NCI-H69 (cell line): ENCODE measurements around the gene KCNG3.

ENCODE experiments used
- DNase-seq: peaks from one replicate; lab custom pipeline; 2025; lab: John Stamatoyannopoulos, UW

The KCNG3 gene, protein sequence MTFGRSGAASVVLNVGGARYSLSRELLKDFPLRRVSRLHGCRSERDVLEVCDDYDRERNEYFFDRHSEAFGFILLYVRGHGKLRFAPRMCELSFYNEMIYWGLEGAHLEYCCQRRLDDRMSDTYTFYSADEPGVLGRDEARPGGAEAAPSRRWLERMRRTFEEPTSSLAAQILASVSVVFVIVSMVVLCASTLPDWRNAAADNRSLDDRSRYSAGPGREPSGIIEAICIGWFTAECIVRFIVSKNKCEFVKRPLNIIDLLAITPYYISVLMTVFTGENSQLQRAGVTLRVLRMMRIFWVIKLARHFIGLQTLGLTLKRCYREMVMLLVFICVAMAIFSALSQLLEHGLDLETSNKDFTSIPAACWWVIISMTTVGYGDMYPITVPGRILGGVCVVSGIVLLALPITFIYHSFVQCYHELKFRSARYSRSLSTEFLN

DNA sequence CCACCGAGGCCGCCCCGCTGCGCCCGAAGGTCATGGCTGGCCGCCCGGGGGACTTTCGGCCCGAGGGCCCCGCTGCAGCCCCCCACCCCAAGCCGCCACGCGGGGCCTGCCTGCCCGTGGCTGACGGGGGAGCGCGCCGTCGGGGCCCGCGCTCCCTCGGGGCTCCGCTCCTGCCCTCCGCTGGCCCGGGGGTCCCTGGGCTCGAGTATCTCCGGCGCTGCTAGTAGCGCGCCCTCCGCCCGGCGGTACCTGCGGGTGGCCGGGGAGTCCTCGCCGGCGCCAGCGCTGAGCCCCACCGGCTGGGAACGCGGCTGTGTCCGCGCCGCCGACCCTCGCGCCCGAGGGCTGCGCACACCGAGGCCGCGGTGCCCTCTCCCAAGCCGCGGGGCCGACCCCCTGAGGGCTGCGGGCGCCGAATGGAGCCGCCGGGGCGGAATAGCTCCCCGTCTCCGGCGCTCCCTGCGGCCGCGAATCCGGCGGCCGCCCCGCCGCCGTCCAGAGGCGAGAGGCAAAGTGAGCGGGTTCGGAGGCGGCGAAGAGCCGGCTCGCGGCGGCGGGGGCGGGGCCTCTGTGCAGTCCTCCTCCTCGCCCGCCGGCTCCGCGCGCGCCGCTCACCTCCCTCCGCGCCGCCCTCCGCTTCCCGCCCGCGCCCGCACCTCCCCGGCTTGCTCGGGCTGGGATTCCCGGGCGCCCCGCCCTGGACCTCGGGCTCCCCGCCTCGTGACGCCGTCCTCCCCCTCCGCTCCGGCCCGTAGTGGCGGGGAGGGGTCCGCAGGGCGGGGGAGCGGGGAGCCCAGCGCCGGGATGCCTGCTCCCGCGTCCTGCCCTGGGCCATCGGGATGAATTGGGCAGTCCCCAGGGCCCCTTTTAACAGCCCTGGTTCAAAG, at the start of gene KCNG3:
KCNG3 (minus strand) TSS at position 515 of the 887 bp plus-strand sequence; CDS start at position 34, 481 bp downstream.
- peak; percentile 87 for DNase-seq

- DNase-seq, result no peak
Observed at GRCh38 chr2:42542871-42543270, 49.1 kb upstream of the KCNG3 start.

- DNase-seq, result no peak
Observed at GRCh38 chr2:42537493-42537892, 43.7 kb upstream of the KCNG3 start.

DNA sequence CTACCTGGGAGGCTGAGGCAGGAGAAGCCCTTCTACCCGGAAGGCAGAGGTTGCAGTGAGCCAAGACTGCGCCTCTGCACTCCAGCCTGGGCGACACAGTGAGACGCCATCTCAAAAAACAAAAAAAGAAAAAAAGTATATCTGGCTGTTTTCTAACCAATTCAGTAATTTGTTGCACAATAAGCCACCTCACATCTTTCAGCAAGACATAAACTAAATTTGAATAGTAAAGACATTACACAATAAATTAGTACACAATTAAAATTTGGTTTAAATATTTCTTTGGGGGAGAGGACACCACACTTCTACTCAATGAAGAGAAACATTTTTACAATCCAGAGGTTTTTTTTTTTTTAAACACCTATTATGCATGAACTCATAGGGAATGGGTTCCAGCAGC, 38.6 kb upstream of the KCNG3 start:
- DNase-seq, result no peak

DNA sequence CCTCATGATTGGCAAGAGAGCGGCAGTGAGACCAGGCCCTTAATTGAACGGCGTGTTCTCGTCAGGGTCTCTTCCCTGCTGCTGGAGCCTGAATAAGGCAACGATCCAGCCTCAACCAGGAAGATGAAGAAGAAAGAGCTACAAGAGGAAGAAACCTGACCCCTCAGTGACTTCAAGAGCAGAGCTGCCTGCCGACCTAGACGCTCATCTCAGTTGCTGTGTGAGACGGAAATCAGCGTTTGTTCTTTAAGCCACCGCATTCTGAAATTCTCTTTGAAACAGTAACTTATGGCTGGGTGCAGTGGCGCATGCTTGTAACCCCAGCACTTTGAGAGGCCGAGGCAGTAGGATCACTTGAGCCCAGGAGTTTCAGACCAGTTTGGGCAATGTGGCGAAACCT, 29.6 kb upstream of the KCNG3 start:
- no peak for DNase-seq

DNA sequence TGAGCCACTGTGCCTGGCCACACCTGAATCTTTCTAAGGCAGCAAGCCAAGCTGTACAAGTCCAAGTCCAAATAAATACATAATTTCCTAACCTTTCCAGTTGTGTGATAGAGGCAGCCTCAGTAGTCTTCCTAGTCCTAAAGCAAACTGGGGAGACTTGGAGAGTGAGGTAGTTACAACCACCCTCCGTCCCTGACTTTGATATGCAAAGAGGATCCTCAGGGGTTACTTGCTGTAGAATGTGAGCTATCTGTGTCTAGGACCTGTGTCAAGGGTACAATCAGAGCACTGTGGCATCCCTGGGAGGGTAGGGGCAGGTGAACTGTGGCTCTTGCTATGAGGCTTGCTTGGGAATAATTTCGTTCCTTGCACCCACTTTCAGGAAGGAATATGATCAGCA, 28.3 kb upstream of the KCNG3 start:
- no peak for DNase-seq

- no peak for DNase-seq
Observed at GRCh38 chr2:42519624-42520023, 25.8 kb upstream of the KCNG3 start.

GRCh38 chr2:42516418-42516901, 22.7 kb upstream of the KCNG3 start:
- no peak for DNase-seq

DNA sequence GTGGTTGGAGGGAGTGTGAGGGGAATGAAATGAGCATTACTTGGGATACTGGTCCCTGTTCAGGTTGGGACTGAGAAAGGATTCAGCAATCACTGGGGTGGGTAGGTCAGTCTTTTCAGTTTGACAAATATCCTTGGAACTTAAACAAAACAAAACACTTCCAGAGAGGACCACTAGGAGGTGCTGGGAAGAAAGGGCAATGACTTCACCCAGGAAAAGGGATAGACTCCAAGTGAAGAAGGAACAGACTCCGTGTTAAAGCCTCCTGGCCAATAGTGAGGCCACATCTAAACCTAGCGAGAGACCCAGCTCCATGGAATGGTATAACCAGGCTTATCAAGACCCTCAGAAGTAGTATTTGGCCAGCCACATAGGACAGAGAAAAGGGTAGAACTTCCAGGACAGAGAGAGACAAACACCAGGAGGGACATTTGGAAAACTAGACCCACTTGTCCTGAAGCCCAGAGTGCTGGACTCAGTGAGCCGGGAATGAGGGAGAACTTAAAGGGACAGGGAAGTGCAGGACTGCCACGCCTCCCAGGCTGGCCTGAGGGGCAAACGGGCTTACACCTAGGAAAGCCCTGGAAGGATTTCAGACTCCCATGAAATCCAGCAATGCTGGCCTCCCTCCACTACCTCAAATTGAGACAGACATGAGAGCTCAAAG, 19.6 kb upstream of the KCNG3 start:
- peak; percentile 50 for DNase-seq

- DNase-seq, result peak; percentile 34
Observed at GRCh38 chr2:42510608-42511243, 16.9 kb upstream of the KCNG3 start.

DNA sequence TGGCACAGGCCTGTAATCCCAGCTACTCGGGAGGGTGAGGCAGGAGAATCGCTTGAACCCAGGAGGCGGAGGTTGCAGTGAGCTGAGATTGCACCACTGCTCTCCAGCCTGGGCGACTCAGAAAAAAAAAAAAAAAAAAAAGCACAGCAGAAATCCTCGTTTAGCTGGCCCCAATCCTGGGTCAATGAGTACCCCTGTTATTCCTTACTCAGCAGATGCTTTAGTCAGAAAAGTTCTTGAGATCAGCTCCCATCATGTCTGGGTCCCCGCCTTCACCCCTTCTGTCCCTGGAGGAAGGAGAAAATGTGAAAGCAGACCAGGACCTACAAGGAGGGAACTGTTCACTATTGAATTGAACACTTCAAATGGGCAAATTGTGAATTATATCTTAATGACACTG, 16.4 kb upstream of the KCNG3 start:
- DNase-seq, result no peak

GRCh38 chr2:42504364-42505230, 10.8 kb upstream of the KCNG3 start:
- DNase-seq, result no peak

- no peak for DNase-seq
Observed at GRCh38 chr2:42503291-42503690, 9.5 kb upstream of the KCNG3 start.

- DNase-seq, result no peak
Observed at GRCh38 chr2:42498497-42498896, 4.7 kb upstream of the KCNG3 start.

- DNase-seq, result peak; percentile 38
Observed at GRCh38 chr2:42495611-42496010, 1.8 kb upstream of the KCNG3 start.

GRCh38 chr2:42495234-42495581, 1.4 kb upstream of the KCNG3 start:
- DNase-seq, result no peak

DNA sequence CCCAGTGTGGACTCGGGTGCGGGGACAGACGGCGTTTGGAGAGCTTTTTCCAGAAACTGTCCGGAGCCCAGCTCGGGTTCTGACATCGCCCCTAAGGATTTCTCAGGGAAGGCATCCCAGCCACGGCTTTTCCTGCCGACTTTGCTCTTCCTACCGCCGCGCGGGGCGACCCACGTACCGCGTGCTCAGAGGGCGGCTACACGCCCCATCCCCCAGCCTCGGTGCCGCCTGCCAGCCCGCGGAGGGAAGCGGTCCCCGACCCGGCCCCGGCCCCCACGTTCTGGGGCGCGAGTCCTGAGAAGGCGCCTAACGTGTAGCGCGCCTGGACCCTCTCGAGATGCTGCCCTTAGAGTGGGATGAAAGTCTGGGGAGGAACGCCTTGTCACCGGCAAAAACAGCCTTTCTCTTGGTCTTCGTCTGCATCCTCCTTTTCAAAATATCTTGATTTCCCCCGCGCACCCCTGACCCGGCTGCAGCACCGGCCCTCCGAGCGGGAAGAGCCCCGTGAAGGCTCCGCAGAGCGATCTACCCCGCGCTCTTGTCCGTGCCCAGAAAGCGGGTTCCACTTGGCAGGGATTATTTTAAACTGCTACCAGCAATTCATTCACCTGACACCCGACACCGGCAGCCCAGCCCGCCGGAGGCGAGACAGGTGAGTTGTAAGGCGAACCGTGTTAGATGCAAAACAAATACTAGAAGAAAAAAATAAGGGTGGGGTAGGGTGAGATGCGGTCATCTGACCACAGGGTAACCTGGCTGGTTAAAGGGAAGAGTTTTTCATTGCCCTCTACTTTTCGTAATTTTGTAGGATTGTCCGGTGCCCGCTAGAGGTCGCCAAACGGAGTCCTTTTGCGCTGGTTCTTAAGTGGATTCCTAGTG, 812 bp upstream of the KCNG3 start:
- peak; percentile 92 for DNase-seq

GRCh38 chr2:42492691-42493467, 903 bp downstream of the KCNG3 start:
- peak; percentile 72 for DNase-seq

- DNase-seq, result no peak
Observed at GRCh38 chr2:42488297-42488696, 5.5 kb downstream of the KCNG3 start.
